Stimulated activated naive B cell treated with anti-CD40 and anti-IgM and Interleukin-4, amounts not matched to agents 10 μg/mL and 1 μg/mL and 100 μg/mL, for 72 hours (primary cell): ENCODE data around the gene MZB1.
"Not testable (repeated sequence)": the region's sequence is repeated elsewhere in the genome, so short reads cannot be mapped to it uniquely, and the experiment has no call there.

Experiments
- ATAC-seq, 2 donors: fragments of 150-1000 bp; cut with Tn5 transposase; replicated peaks; 2 replicates each; pipeline ENCODE4 v1.10.0; 2021; ENCODE audit warnings: moderate library complexity in 1 of 2
- DNase-seq: peaks from one replicate; pipeline ENCODE4 v3.0.0; 2021
- H3K27ac Mint-ChIP-seq: one replicate; pipeline ENCODE4 v1.8.0; 2022; ENCODE audit warnings: mild to moderate bottlenecking, mixed read lengths
- H3K27me3 Mint-ChIP-seq, 2 donors: one replicate each; pipeline ENCODE4 v1.8.0; 2022; ENCODE audit warnings: mixed read lengths in 2 of 2
- H3K36me3 Mint-ChIP-seq, 2 donors: one replicate each; pipeline ENCODE4 v1.8.0; 2022; ENCODE audit warnings: mixed read lengths in 2 of 2, mild to moderate bottlenecking in 1 of 2
- H3K4me1 Mint-ChIP-seq, 2 donors: one replicate each; pipeline ENCODE4 v1.8.0; 2022; ENCODE audit warnings: mixed read lengths in 2 of 2, mild to moderate bottlenecking in 1 of 2
- H3K4me3 Mint-ChIP-seq, 2 donors: one replicate each; pipeline ENCODE4 v1.8.0; 2022; ENCODE audit warnings: mild to moderate bottlenecking in 2 of 2, mixed read lengths in 2 of 2, moderate library complexity in 1 of 2
- H3K9me3 Mint-ChIP-seq, 2 donors: one replicate each; pipeline ENCODE4 v1.8.0; 2022; ENCODE audit warnings: mixed read lengths in 2 of 2, mild to moderate bottlenecking in 1 of 2

MZB1 gene

GRCh38 chr5:139392324-139392677 is 2.6 kb upstream of the MZB1 start:
- no peaks in the 10 kb centered on the region for H3K9me3 Mint-ChIP-seq
- H3K36me3 Mint-ChIP-seq, result peaks cover 28 to 53% of the 10 kb centered on the region in 2 donors
- DNase-seq (no peak), ATAC-seq (peak in 1 of 2 donors; percentile 26)
- H3K27ac Mint-ChIP-seq, result peak overlapping the region; percentile 97
- peak overlapping the region; percentile 92 to 97 for H3K4me3 Mint-ChIP-seq
- no peaks in the 10 kb centered on the region for H3K27me3 Mint-ChIP-seq
- H3K4me1 Mint-ChIP-seq, result peaks cover 52 to 75% of the 10 kb centered on the region in 2 donors

- Mint-ChIP-seq H3K4me3 (peak overlapping the region; percentile 92 to 97), H3K4me1 (peaks cover 52 to 75% of the 10 kb centered on the region in 2 donors), H3K9me3 (no peaks in the 10 kb centered on the region), H3K27ac (peak overlapping the region; percentile 97), H3K27me3 (no peaks in the 10 kb centered on the region), H3K36me3 (peaks cover 25 to 50% of the 10 kb centered on the region in 2 donors)
- DNase-seq, result no peak
- peak; percentile 7 to 10 for ATAC-seq
These were observed 2.0 kb upstream of the MZB1 start for GRCh38 chr5:139391570-139392323.

GRCh38 chr5:139390639-139391569 is 1.2 kb upstream of the MZB1 start:
- ATAC-seq (no peak), DNase-seq (no peak)
- Mint-ChIP-seq H3K4me1 (peaks cover 53 to 79% of the 10 kb centered on the region in 2 donors), H3K27me3 (no peaks in the 10 kb centered on the region), H3K9me3 (no peaks in the 10 kb centered on the region), H3K36me3 (peaks cover 20 to 46% of the 10 kb centered on the region in 2 donors), H3K4me3 (peak overlapping the region; percentile 92 to 97), H3K27ac (peak overlapping the region; percentile 97)

- no peak for DNase-seq
- ATAC-seq, result no peak
- Mint-ChIP-seq H3K4me3 (peak overlapping the region; percentile 92 to 93), H3K27me3 (no peaks in the 10 kb centered on the region), H3K4me1 (peaks cover 65 to 91% of the 10 kb centered on the region in 2 donors), H3K27ac (peak overlapping the region; percentile 97), H3K36me3 (peaks cover 13 to 43% of the 10 kb centered on the region in 2 donors), H3K9me3 (no peaks in the 10 kb centered on the region)
These were observed 1.4 kb downstream of the MZB1 start for GRCh38 chr5:139388198-139388821.

- Mint-ChIP-seq H3K36me3 (peaks cover 13 to 41% of the 10 kb centered on the region in 2 donors), H3K27me3 (no peaks in the 10 kb centered on the region), H3K4me3 (peak overlapping the region; percentile 92 to 93), H3K27ac (peak overlapping the region; percentile 97), H3K4me1 (peaks cover 64 to 91% of the 10 kb centered on the region in 2 donors), H3K9me3 (no peaks in the 10 kb centered on the region)
- ATAC-seq (no peak), DNase-seq (no peak)
These were observed 2.0 kb downstream of the MZB1 start for GRCh38 chr5:139387611-139388197.

GRCh38 chr5:139386956-139387355 is 2.8 kb downstream of the MZB1 start:
- H3K4me1 Mint-ChIP-seq, result peaks cover 67 to 97% of the 10 kb centered on the region in 2 donors
- not testable (repeated sequence) for ATAC-seq, H3K27me3 Mint-ChIP-seq, H3K9me3 Mint-ChIP-seq, DNase-seq
- H3K4me3 Mint-ChIP-seq, result peak overlapping the region; percentile 69 to 92
- peaks cover 13 to 40% of the 10 kb centered on the region in 2 donors for H3K36me3 Mint-ChIP-seq
- H3K27ac Mint-ChIP-seq, result peak overlapping the region; percentile 97

- H3K36me3 Mint-ChIP-seq, result peaks cover 13 to 32% of the 10 kb centered on the region in 2 donors
- H3K27me3 Mint-ChIP-seq, result no peaks in the 10 kb centered on the region
- H3K27ac Mint-ChIP-seq, result peak overlapping the region; percentile 42
- DNase-seq, result no peak
- no peaks in the 10 kb centered on the region for H3K9me3 Mint-ChIP-seq
- H3K4me1 Mint-ChIP-seq, result peaks cover 60 to 89% of the 10 kb centered on the region in 2 donors
- ATAC-seq, result no peak
- no peak overlapping the region for H3K4me3 Mint-ChIP-seq
These were observed 3.7 kb downstream of the MZB1 start for GRCh38 chr5:139386050-139386438.

- Mint-ChIP-seq H3K4me3 (peak overlapping the region; percentile 22 to 81), H3K36me3 (peaks cover 11 to 29% of the 10 kb centered on the region in 2 donors), H3K4me1 (peaks cover 56 to 82% of the 10 kb centered on the region in 2 donors), H3K27ac (peak overlapping the region; percentile 78), H3K27me3 (no peaks in the 10 kb centered on the region), H3K9me3 (no peaks in the 10 kb centered on the region)
- no peak for DNase-seq
- no peak for ATAC-seq
These were observed 4.4 kb downstream of the MZB1 start for GRCh38 chr5:139385061-139386049.

GRCh38 chr5:139384591-139385051 is 5.1 kb downstream of the MZB1 start:
- Mint-ChIP-seq H3K4me1 (peaks cover 50 to 75% of the 10 kb centered on the region in 2 donors), H3K9me3 (no peaks in the 10 kb centered on the region), H3K27ac (peak overlapping the region; percentile 78), H3K4me3 (peak overlapping the region; percentile 22 to 81), H3K27me3 (no peaks in the 10 kb centered on the region), H3K36me3 (peaks cover 11 to 25% of the 10 kb centered on the region in 2 donors)
- ATAC-seq (peak; percentile 15 to 18), DNase-seq (no peak)

GRCh38 chr5:139383993-139384590 is 5.6 kb downstream of the MZB1 start:
- Mint-ChIP-seq H3K9me3 (no peaks in the 10 kb centered on the region), H3K4me1 (peaks cover 45 to 70% of the 10 kb centered on the region in 2 donors), H3K27ac (peak overlapping the region; percentile 79), H3K27me3 (no peaks in the 10 kb centered on the region), H3K4me3 (peak overlapping the region; percentile 22 to 81), H3K36me3 (peaks cover 11 to 21% of the 10 kb centered on the region in 2 donors)
- DNase-seq (no peak), ATAC-seq (no peak)

- ATAC-seq, result no peak
- H3K9me3 Mint-ChIP-seq, result no peaks in the 10 kb centered on the region
- peaks cover 44 to 65% of the 10 kb centered on the region in 2 donors for H3K4me1 Mint-ChIP-seq
- peak within 1 kb of the TSS; percentile 92 for H3K27ac Mint-ChIP-seq
- H3K27me3 Mint-ChIP-seq, result no peaks in the 10 kb centered on the region
- no peak for DNase-seq
- no peak within 1 kb of the TSS for H3K4me3 Mint-ChIP-seq
- peaks cover 10 to 23% of the 10 kb centered on the region in 2 donors for H3K36me3 Mint-ChIP-seq
These were observed 6.3 kb downstream of the MZB1 start, which contains the start of gene SLC23A1 for GRCh38 chr5:139383275-139383992. SLC23A1 (minus strand) TSS chr5:139383297; CDS start chr5:139383253, 44 bp downstream.

GRCh38 chr5:139382807-139383206 is 6.9 kb downstream of the MZB1 start:
- no peak overlapping the region for H3K4me3 Mint-ChIP-seq
- peaks cover 4 to 17% of the 10 kb centered on the region in 2 donors for H3K36me3 Mint-ChIP-seq
- H3K27ac Mint-ChIP-seq, result peak overlapping the region; percentile 9
- no peaks in the 10 kb centered on the region for H3K9me3 Mint-ChIP-seq
- H3K4me1 Mint-ChIP-seq, result peaks cover 38 to 59% of the 10 kb centered on the region in 2 donors
- no peak for ATAC-seq
- DNase-seq, result no peak
- no peaks in the 10 kb centered on the region for H3K27me3 Mint-ChIP-seq
